HG03378 (cell line): Measurements from ENCODE around the gene EBF4.
"Not testable (repeated sequence)": the region's sequence is repeated elsewhere in the genome, so short reads cannot be mapped to it uniquely, and the experiment has no call there.

Experiments used
- ATAC-seq: cut with Tn5 transposase; IDR thresholded peaks from one replicate; pipeline ENCODE4 v1.9.1; 2021; ENCODE audit warnings: mild to moderate bottlenecking, moderate library complexity; ENCODE audit not compliant: unreplicated experiment

The EBF4 gene

GRCh38 chr20:2755451-2756055 is 63.0 kb downstream of the EBF4 start:
- no peak for ATAC-seq

GRCh38 chr20:2756056-2756611 is 63.6 kb downstream of the EBF4 start:
- ATAC-seq = no peak

GRCh38 chr20:2757001-2757400 is 64.4 kb downstream of the EBF4 start:
- ATAC-seq = no peak

GRCh38 chr20:2757969-2758368 is 65.4 kb downstream of the EBF4 start:
- no peak for ATAC-seq

GRCh38 chr20:2759143-2759542 is 66.6 kb downstream of the EBF4 start:
- ATAC-seq = no peak

GRCh38 chr20:2759603-2760296 is 67.2 kb downstream of the EBF4 start:
- ATAC-seq = no peak

- no peak for ATAC-seq
These were observed 67.8 kb downstream of the EBF4 start for GRCh38 chr20:2760297-2760951.

- ATAC-seq = no peak
These were observed 68.3 kb downstream of the EBF4 start for GRCh38 chr20:2760952-2761305.

GRCh38 chr20:2761885-2762284 is 69.3 kb downstream of the EBF4 start:
- ATAC-seq = no peak

- ATAC-seq = no peak
These were observed 70.1 kb downstream of the EBF4 start for GRCh38 chr20:2762578-2763131.

GRCh38 chr20:2763186-2763585 is 70.6 kb downstream of the EBF4 start:
- ATAC-seq = no peak

GRCh38 chr20:2767768-2768631 is 75.4 kb downstream of the EBF4 start:
- no peak for ATAC-seq

- ATAC-seq = no peak
These were observed 76.0 kb downstream of the EBF4 start for GRCh38 chr20:2768632-2769015.

GRCh38 chr20:2770091-2770490 is 77.5 kb downstream of the EBF4 start:
- not testable (repeated sequence) for ATAC-seq

- ATAC-seq = no peak
These were observed 79.1 kb downstream of the EBF4 start for GRCh38 chr20:2771631-2772080.

GRCh38 chr20:2773812-2774211 is 81.2 kb downstream of the EBF4 start:
- ATAC-seq = no peak

- ATAC-seq = no peak
These were observed 82.6 kb downstream of the EBF4 start for GRCh38 chr20:2775139-2775538.

- ATAC-seq = no peak
These were observed 86.2 kb downstream of the EBF4 start for GRCh38 chr20:2778602-2779321.

GRCh38 chr20:2780948-2781347 is 88.4 kb downstream of the EBF4 start:
- ATAC-seq = no peak

- no peak for ATAC-seq
These were observed 91.5 kb downstream of the EBF4 start for GRCh38 chr20:2783908-2784566.
